Cardiac fibroblast (primary cell): ENCODE data around the gene RYR1.
"Not testable (repeated sequence)": the region's sequence is repeated elsewhere in the genome, so short reads cannot be mapped to it uniquely, and the experiment has no call there.

Source experiments
- DNase-seq, 2 donors: peaks; one replicate each; pipeline versions ENCODE4 v3.0.0 to v3.0.0-alpha.2; 2010; ENCODE audit warnings: low read depth in 2 of 2
- H3K4me3 ChIP-seq, 2 donors: replicated peaks in 1 of 2; 1 replicate in 1 of 2; 2 replicates in 1 of 2; pipeline ENCODE4 v1.5.1; 2011; ENCODE audit warnings: low read depth in 2 of 2, low read length in 2 of 2, mild to moderate bottlenecking in 2 of 2, moderate library complexity in 1 of 2
- TF ChIP-seq, protein P1 (sequence below): IDR thresholded peaks from one replicate; pipeline ENCODE4 v1.5.1; 2011; ENCODE audit warnings: low read depth, mild to moderate bottlenecking, low read length, inconsistent platforms

The RYR1 gene

DNA sequence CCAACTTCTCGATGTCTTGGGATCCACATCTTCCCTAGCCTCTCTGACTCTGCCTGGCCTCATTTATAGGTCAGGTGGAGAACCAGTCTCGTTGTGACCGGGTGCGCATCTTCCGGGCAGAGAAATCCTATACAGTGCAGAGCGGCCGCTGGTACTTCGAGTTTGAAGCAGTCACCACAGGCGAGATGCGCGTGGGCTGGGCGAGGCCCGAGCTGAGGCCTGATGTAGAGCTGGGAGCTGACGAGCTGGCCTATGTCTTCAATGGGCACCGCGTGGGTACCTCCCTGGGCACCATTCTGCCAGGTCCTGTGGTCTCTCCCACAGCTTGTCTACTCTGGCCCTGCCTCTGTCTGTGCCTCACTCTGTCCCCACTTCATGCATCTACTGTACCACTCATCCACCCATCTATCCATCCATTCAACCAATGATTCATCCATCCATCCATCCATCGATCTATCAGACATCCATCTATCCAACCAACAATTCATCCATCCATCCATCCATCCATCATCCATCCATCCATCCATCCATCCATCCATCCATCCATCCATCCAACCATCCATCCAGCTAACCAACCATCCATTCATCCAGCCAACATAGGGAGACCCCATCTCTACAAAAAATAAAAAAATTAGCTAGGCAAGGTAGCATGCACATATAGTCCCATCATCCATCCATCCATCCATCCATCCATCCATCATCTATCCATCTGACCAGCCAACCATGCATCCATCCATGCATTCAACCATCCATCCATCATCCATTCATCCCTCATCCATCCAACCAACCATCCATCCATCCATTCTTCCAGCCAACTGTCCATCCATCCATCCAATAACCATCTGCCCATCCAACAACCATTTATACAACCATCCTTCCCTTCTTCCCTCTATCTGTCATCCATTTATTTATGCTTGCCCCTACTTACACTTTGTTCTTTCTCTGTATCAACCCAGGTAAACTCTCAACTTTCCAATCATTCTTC, 34.3 kb downstream of the RYR1 start:
- TF ChIP-seq, protein P1, sequence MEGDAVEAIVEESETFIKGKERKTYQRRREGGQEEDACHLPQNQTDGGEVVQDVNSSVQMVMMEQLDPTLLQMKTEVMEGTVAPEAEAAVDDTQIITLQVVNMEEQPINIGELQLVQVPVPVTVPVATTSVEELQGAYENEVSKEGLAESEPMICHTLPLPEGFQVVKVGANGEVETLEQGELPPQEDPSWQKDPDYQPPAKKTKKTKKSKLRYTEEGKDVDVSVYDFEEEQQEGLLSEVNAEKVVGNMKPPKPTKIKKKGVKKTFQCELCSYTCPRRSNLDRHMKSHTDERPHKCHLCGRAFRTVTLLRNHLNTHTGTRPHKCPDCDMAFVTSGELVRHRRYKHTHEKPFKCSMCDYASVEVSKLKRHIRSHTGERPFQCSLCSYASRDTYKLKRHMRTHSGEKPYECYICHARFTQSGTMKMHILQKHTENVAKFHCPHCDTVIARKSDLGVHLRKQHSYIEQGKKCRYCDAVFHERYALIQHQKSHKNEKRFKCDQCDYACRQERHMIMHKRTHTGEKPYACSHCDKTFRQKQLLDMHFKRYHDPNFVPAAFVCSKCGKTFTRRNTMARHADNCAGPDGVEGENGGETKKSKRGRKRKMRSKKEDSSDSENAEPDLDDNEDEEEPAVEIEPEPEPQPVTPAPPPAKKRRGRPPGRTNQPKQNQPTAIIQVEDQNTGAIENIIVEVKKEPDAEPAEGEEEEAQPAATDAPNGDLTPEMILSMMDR = no peak
- DNase-seq = no peak
- no peak overlapping the region for H3K4me3 ChIP-seq

DNA sequence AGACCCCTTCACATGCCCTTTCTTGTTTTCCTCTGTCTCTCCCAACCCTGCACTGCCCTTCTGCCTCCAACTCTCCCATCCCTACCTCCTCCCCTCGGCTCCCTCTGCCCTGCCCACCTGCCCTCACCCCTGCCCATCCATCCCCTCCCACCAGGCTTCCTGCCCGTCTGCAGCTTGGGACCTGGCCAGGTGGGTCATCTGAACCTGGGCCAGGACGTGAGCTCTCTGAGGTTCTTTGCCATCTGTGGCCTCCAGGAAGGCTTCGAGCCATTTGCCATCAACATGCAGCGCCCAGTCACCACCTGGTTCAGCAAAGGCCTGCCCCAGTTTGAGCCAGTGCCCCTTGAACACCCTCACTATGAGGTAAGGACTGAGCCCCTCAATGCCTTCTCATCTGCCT, 35.7 kb downstream of the RYR1 start:
- DNase-seq = no peak
- H3K4me3 ChIP-seq = no peak overlapping the region
- TF ChIP-seq, protein P1 = no peak

DNA sequence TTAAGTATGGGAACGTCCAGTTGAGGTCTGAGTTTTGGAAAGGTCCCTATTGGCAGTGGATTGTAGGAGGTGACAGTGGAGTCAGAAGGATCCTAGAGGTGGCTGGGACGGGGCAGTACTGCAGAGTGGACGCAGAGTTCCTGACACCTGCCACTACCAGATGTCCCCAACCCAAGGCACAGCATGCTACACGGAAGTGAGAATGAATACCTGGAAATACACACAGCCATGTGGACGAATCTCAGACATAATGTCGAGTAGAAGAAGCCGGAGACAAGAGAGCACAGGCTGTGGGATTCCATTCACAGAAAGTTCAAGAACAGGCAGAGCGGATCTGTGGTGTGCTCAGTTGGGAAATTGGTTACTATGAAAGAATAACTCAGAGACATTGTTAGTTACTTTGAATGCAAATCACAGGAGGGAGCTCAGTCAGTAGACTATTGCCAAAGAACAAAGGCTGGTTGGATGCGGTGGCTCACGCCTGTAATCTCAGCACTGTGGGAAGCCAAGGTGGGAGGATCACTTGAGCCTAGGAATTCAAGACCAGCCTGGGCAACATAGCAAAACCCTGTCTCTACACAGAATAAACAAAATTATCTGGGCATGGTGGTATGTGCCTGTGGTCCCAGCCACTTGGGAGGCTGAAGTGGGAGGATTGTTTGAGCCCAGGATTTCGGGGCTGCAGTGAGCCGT, 37.4 kb downstream of the RYR1 start:
- DNase-seq = no peak
- TF ChIP-seq, protein P1 = no peak
- no peak overlapping the region for H3K4me3 ChIP-seq

DNA sequence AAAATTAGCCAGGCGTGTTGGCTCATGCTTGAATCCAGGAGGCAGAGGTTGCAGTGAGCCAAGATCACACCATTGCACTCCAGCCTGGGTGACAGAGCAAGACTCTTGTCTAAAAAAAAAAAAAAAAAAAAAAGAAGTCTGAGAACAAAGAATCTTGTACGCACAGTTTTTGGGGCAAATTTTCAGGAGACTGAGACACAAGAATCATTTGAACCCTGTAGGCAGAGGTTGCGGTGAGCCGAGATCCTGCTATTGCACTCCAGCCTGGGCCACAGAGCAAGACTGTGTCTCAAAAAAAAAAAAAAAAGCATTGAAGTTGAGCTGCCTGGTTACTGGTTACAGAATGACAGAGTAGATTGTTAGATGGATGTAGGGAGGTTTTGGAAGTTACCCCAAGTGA, 39.2 kb downstream of the RYR1 start:
- not testable (repeated sequence) for H3K4me3 ChIP-seq, DNase-seq

DNA sequence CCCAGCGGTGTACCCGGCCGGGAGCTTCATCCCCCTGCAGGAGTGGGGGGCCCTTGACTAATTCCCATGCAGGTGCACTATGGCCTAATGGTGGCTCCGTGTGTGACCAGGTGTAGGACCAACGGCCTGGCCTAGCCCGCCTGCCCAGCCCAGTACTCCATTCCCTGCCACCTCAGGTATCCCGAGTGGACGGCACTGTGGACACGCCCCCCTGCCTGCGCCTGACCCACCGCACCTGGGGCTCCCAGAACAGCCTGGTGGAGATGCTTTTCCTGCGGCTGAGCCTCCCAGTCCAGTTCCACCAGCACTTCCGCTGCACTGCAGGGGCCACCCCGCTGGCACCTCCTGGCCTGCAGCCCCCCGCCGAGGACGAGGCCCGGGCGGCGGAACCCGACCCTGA, 39.7 kb downstream of the RYR1 start:
- TF ChIP-seq, protein P1 = no peak
- H3K4me3 ChIP-seq = no peak overlapping the region
- no peak for DNase-seq

DNA sequence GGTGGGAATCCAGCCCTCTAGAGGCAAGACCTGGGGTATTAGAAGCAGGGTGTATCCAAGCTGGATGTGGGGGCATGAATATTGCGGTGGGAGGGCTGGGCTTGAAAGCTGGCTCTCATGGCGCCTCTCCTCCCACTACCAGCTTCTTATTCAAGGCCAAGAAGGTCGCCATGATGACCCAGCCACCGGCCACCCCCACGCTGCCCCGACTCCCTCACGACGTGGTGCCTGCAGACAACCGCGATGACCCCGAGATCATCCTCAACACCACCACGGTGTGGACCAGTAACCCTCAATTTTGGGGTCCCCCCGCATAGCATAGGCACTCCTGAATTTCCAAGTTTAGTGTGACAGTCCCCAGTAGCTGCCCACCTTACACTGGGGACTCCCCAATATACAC, 41.7 kb downstream of the RYR1 start:
- TF ChIP-seq, protein P1 = no peak
- no peak overlapping the region for H3K4me3 ChIP-seq
- no peak for DNase-seq

DNA sequence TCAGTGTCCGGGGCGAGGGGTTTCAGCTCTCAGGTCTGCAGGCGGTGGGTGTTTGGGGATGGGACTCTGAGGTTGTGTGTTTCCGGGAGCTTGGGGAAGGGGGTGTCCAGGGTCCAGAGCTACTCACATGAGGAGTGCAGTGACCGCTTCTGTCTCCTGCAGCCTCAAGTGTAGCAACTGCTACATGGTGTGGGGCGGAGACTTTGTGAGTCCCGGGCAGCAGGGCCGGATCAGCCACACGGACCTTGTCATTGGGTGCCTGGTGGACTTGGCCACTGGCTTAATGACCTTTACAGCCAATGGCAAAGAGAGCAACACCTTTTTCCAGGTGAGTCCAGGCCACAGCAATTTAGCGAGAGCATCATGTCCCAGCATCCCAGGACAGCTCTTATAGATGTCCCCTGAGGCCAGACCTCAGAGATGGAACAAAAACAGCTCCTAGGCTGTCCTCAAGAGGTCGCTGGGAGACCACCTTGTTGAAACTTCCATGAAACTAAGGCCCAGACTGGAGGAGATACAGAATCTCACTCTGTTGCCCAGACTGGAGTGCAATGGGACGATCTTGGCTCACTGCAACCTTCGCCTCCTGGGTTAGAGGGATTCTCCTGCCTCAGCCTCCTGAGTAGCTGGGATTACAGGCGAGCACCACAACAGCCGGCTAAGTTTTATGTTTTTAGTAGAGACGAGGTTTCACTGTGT, 44.9 kb downstream of the RYR1 start:
- peak in 1 of 2 donors; percentile 7 for DNase-seq
- H3K4me3 ChIP-seq = no peak overlapping the region
- TF ChIP-seq, protein P1 = peak; percentile 10
